GM21737 (cell line): Measurements from ENCODE around the gene TPRG1.

Experiments used
- ATAC-seq: cut with Tn5 transposase; IDR thresholded peaks from one replicate; pipeline ENCODE4 v1.9.1; 2021; ENCODE audit warnings: mild to moderate bottlenecking, moderate library complexity; ENCODE audit not compliant: unreplicated experiment

Gene TPRG1

DNA sequence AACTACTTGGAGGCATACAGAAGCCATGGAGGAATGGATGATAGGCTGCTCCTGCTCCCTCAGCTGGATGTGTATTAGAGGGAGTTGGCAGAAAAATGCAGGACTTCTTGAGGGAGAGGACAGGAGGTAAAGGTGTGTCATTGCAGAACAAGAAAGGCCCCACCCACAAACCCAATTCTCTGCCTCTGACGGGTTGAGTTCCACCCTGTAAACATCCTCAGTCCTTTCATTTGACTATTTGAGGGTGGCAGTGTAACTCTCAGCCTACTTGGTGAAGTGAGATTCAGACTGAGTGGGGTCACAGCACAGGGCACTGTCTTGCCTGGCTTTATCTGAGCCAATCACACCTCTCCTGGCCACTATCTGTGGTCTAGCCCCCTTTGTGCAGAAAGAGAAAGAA, at the start of gene TPRG1:
TSS of gene TPRG1 (plus strand) at position 265 of the 400 bp plus-strand sequence. CDS start 35,414 bp downstream, outside the sequence.
- no peak for ATAC-seq

DNA sequence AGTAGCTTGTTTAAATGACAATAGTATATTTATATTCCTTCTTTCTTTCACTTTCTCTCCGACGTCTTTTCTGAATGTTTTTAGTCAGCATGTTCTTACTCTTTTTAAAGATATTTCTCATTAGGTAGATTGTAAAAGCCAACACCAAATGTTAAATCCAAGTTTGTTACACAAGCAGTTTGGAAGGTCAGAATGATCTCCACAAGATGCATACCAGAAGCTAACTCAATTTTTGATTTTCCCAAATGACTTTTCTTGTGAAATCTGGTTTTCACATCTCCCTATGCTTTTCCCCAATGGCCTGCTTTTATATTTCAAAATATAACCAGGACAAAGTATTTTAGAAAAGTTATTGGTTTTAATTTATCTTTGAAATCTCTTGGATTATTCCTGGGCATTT, 49.7 kb upstream of the TPRG1 start:
- no peak for ATAC-seq

DNA sequence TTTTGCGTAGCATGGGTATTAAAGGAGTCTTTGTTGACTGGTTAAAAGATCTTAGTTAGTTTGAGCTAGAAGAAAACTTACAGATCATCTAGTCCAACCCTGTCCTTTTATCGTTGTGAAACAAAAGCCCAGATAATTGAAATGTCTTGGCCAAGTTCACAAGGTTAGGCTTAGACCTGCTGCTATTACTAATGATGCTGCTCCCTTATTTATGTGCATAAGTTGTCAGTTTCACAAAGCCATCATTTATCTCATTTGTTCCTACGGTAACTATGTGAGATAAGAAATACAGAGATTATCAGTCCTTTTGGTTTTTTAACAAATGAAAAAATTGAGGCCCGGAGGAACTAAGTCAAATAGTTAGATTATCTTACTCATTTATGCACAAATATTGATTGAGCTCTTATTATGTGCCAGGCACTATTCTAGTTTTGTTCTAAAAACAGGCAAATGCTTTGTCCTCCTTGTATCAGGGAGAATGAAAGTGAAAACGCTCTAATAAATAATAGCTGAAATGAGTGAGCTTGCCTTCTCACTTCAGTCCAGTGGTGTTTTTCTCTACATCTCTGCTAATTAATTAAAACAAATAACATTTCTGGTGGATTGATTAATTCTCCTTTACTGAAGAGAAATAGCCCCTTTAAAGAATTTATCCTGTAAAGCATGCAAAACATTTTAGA, 49.1 kb upstream of the TPRG1 start:
- no peak for ATAC-seq

DNA sequence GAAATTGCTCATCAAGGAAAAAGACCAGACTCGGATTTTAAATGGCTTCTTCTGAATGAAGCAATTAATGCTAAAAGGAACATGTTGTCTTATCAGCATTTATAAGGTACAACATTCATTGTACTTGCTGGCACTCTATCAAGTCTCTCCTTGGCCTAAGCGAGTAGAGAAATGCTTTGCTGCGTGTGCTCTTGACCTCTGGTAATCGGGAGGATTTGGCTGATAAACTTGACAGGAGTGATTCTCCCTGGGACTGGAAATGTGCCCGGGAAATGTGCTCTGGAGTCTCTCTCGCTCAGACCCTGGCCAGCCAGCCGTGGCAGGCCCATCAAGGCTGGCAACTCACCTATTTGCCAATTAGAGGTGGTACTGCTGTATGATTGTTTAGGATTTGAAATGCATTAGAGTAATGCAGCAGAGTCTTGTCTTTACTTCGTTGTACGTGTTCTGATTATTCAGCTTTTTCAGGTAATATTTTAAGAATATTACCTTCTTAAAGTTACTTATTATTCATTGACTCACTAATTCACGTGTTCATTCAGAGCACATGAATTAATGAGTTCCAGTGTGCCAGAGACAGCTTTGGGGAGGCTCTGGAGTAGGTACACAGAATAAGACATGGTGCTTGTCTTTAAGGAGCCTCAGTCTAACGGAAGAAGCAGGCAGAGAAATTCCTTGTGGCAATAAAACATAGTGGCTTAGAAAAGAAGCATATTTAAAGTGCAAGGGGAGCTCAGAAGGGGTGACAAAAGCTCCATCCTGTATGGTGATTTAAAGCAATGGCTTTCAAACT, 48.0 kb upstream of the TPRG1 start:
- ATAC-seq = no peak

- ATAC-seq = peak; percentile 93
Measured at GRCh38 chr3:189132231-189132671, 39.5 kb upstream of the TPRG1 start.

DNA sequence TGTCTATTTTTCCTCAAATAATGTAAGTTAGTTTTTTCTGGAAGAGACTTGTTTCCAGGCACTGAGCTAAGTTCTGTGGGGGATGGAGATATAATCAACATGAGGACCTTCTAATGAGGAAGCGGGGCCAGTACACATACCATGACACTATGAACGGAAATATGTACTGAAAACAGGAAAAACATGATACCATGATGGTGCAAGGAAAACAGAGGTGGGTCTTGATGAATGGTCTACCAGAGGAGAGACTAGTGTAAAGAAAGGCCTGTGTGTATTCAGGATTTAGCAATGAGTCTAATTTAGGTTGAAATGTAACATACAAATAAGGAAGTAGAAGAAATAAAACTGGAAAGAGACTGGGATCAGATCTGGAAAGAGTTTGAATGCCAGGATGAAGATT, 38.9 kb upstream of the TPRG1 start:
- no peak for ATAC-seq

GRCh38 chr3:189133768-189134167, 38.0 kb upstream of the TPRG1 start:
- no peak for ATAC-seq

- ATAC-seq = no peak
Measured at GRCh38 chr3:189137416-189137815, 34.4 kb upstream of the TPRG1 start.

GRCh38 chr3:189138901-189139610, 32.7 kb upstream of the TPRG1 start:
- ATAC-seq = no peak

- ATAC-seq = no peak
Measured at GRCh38 chr3:189139611-189139940, 32.2 kb upstream of the TPRG1 start.

- ATAC-seq = no peak
Measured at GRCh38 chr3:189142527-189142926, 29.2 kb upstream of the TPRG1 start.

GRCh38 chr3:189143321-189143720, 28.4 kb upstream of the TPRG1 start:
- ATAC-seq = no peak

DNA sequence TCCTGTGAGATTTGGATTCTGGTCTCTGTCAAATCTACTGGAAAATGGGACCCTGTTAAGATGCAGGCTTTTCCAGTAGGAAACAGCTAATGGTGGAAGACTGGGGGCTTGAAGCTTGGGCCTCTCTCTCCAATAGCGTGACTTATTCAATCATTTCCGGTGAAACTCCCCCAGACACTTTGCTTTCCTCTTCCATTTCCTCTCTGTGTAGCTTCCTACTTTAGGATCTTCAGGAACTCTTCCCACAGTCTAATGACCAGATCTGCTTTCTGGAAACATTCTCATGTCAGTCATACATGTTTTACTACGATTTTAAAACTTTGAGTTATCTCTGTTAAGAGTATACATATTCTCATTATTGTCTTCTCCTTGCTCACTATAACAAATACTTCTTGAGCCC, 28.0 kb upstream of the TPRG1 start:
- no peak for ATAC-seq

DNA sequence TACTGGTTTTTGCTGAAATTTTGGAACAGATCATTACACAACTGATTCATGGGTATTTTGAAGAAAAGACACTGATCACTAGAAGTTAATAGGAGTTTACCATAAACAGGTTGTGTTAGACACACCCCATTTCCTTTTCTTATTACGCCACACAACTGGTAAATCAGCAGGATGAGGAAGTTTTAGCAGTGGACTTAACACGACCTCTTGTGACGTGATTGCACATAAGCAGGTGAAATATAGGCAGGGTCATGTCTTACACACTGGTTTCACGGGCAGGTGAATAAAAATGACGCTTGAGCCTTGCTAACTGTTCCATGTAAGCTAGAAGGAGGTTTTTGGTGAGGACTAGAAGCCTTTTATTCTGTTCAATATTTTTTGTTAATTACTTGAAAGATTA, 27.1 kb upstream of the TPRG1 start:
- no peak for ATAC-seq

GRCh38 chr3:189146848-189147247, 24.9 kb upstream of the TPRG1 start:
- ATAC-seq = no peak

DNA sequence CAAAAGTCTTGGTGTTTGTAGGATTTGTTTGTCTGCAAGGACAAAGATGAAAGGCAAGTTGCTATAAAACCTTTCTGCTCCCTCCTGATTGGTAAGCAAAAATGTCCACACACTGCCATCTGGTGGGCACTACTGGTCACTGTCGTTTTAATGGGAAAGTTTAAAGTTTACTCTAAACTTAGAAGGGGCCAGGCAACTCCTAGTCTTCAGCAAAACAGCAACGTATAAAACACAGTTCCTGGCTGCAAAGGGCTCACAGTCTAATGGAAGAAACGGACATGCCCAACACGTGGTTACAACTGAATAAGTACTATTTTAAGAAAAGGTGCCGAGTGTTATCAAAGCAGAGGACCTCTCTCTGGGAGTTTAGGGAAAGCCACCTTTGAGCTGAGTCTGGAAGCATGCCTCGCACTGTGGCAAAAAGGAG, 23.7 kb upstream of the TPRG1 start:
- ATAC-seq = no peak

DNA sequence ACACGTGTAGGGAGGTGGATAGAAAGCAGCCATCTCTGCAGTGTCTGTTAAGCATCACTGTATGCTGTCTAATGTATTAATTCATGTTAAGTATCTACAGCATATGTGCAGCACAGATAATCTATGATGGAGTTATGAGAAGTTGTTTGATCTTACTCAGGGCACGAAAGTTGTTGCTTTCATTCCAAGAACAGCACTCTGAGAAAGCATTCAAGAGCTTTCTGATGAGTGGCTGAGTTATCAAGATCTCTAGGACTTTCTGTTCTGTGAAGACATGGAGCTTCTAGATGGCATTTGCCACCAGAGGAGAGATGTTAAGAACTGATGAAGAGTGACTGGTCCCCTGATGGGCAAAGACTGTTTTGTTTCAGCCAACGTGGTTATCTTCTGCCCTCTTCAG, 22.6 kb upstream of the TPRG1 start:
- ATAC-seq = no peak

- ATAC-seq = no peak
Measured at GRCh38 chr3:189157232-189158007, 14.4 kb upstream of the TPRG1 start.

- ATAC-seq = no peak
Measured at GRCh38 chr3:189158034-189158433, 13.7 kb upstream of the TPRG1 start.

DNA sequence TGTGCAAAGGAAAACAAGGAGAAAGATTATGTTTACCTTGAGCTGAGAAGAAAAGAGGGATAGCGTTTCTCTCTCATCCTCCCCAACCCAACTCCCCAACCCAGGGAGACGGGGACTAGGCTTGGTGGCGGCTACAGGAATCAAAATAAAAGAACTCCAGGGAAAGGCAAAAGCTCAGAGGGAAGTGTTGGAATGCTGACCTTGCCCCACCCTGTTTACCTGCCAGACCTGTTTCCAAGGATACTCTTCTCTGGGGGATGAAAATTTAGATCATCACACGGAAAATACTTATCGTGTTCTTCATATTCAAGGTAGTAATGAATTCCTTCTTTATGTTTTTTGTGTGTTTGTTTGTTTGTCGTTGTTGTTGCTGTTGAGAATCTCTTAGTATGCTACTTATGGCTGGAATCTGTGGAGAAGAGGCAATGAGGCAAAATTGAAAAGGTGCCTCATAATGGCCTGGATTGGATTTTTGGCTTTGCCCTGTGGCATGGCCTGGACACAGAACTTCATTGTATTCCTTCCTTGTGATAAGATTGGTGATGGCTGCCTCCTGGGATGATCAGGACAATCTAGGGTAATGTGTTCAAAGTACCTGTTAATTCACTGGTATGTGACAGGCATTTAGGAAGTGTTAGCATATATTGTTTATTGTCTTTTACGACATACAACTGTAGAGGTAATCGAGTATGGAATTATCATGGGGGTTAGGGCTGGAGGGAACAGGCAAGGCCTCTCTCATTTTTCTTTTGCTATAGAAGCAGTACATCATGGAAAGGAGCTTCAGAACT, 11.1 kb upstream of the TPRG1 start:
- ATAC-seq = no peak
